HepG2 (cell line): ENCODE measurements around the gene PSKH1. TPM values are rescaled to one million over a fixed set of nuclear protein-coding genes. Genes with fewer than 3 reads are reported as not detected.

Source experiments
- AGO1 ChIP-seq: fragments of 200-400 bp; formaldehyde crosslinking; IDR thresholded peaks from 2 replicates; pipeline ENCODE4 v1.6.1; 2017; ENCODE audit warnings: mild to moderate bottlenecking, low read depth, low read length, moderate library complexity; ENCODE audit not compliant: poor library complexity, severe bottlenecking
- ARNT ChIP-seq: fragments of 450-650 bp; IDR thresholded peaks from 2 replicates; pipeline ENCODE4 v1.6.1; 2017
- ATF4 ChIP-seq, 2 experiments: fragments of 450-650 bp in 1 of 2; sonication (generic) in 1 of 2; formaldehyde crosslinking; IDR thresholded peaks; 2 replicates each; pipeline versions ENCODE4 v1.5.0 to v1.8.0; 2020 to 2022; ENCODE audit warnings: mild to moderate bottlenecking in 1 of 2, missing genetic modification reagents in 1 of 2
- BORCS8-MEF2B ChIP-seq: sonication (generic); formaldehyde crosslinking; IDR thresholded peaks from 2 replicates; pipeline ENCODE4 v1.8.0; 2022; ENCODE audit warnings: mild to moderate bottlenecking, missing genetic modification reagents
- CBFB ChIP-seq: sonication (generic); formaldehyde crosslinking; IDR thresholded peaks from 2 replicates; pipeline ENCODE4 v1.4.0; 2020; ENCODE audit warnings: missing genetic modification reagents
- CBX5 ChIP-seq: sonication (generic); formaldehyde crosslinking; IDR thresholded peaks from 2 replicates; pipeline ENCODE4 v1.4.0; 2020; ENCODE audit warnings: missing genetic modification reagents, borderline replicate concordance
- GATAD2A ChIP-seq: IDR thresholded peaks from 2 replicates; pipeline ENCODE4 v1.6.1; 2016
- IKZF1 ChIP-seq: fragments of 450-650 bp; IDR thresholded peaks from 2 replicates; pipeline ENCODE4 v1.7.1; 2016
- IKZF4 ChIP-seq: sonication (generic); formaldehyde crosslinking; IDR thresholded peaks from 2 replicates; pipeline ENCODE4 v1.5.1; 2020; ENCODE audit warnings: borderline replicate concordance, mild to moderate bottlenecking, low read depth, missing genetic modification reagents; ENCODE audit errors: not compliant biosample characterization
- MAFK ChIP-seq, 2 experiments: IDR thresholded peaks in 1 of 2; conservative IDR thresholded peaks in 1 of 2; 2 replicates each; pipeline ENCODE4 v1.6.1; 2011; ENCODE audit warnings: improper control_type of control experiment in 2 of 2, low read length in 2 of 2
- MBD4 ChIP-seq: IDR thresholded peaks from 2 replicates; pipeline ENCODE4 v1.6.1; 2012; ENCODE audit warnings: low read length, inconsistent platforms, borderline replicate concordance
- NBN ChIP-seq: fragments of 450-650 bp; conservative IDR thresholded peaks from 2 replicates; pipeline ENCODE4 v1.6.1; 2017
- POLR2AphosphoS5 ChIP-seq: IDR thresholded peaks from 2 replicates; pipeline ENCODE4 v1.6.1; 2012; ENCODE audit warnings: low read depth, low read length
- RFX5 ChIP-seq: IDR thresholded peaks from 2 replicates; pipeline ENCODE4 v1.6.1; 2011; ENCODE audit warnings: low read depth, low read length, improper control_type of control experiment
- SALL2 ChIP-seq: sonication (generic); formaldehyde crosslinking; IDR thresholded peaks from 2 replicates; pipeline ENCODE4 v1.8.1; 2023; ENCODE audit warnings: mild to moderate bottlenecking, missing genetic modification reagents, inconsistent platforms
- SMAD3 ChIP-seq: sonication (generic); formaldehyde crosslinking; IDR thresholded peaks from 2 replicates; pipeline ENCODE4 v1.4.0; 2020; ENCODE audit warnings: missing genetic modification reagents
- SRY ChIP-seq: sonication (generic); formaldehyde crosslinking; IDR thresholded peaks from 2 replicates; pipeline ENCODE4 v1.8.0; 2022; ENCODE audit warnings: mild to moderate bottlenecking, missing genetic modification reagents
- TSC22D2 ChIP-seq: sonication (generic); formaldehyde crosslinking; IDR thresholded peaks from 2 replicates; pipeline ENCODE4 v1.5.1; 2020; ENCODE audit warnings: missing genetic modification reagents, mild to moderate bottlenecking, borderline replicate concordance
- WIZ ChIP-seq: sonication (generic); formaldehyde crosslinking; IDR thresholded peaks from 2 replicates; pipeline ENCODE4 v1.5.1; 2020; ENCODE audit warnings: mild to moderate bottlenecking, missing genetic modification reagents
- ZFP82 ChIP-seq: sonication (generic); formaldehyde crosslinking; IDR thresholded peaks from 2 replicates; pipeline ENCODE4 v1.5.1; 2020; ENCODE audit warnings: mild to moderate bottlenecking, missing genetic modification reagents, borderline replicate concordance
- ZMAT5 ChIP-seq: sonication (generic); formaldehyde crosslinking; IDR thresholded peaks from 2 replicates; pipeline ENCODE4 v1.5.0; 2020; ENCODE audit warnings: mild to moderate bottlenecking, low read depth, missing genetic modification reagents, borderline replicate concordance
- ZNF10 ChIP-seq: sonication (generic); formaldehyde crosslinking; IDR thresholded peaks from 2 replicates; pipeline ENCODE4 v1.4.0; 2020; ENCODE audit warnings: mild to moderate bottlenecking, low read depth, missing genetic modification reagents, borderline replicate concordance
- ZNF101 ChIP-seq: sonication (generic); formaldehyde crosslinking; IDR thresholded peaks from 2 replicates; pipeline ENCODE4 v1.4.0; 2020; ENCODE audit warnings: mild to moderate bottlenecking, low read depth, missing genetic modification reagents, borderline replicate concordance
- ZNF24 ChIP-seq: fragments of 450-650 bp; IDR thresholded peaks from 2 replicates; pipeline ENCODE4 v1.6.1; 2017; ENCODE audit warnings: antibody characterized with exemption, mild to moderate bottlenecking
- ZNF3 ChIP-seq: IDR thresholded peaks from 2 replicates; pipeline ENCODE4 v1.7.0; 2017; ENCODE audit warnings: inconsistent platforms
- ZNF430 ChIP-seq: sonication (generic); formaldehyde crosslinking; IDR thresholded peaks from 2 replicates; pipeline ENCODE4 v1.9.0; 2021; ENCODE audit warnings: mild to moderate bottlenecking, missing genetic modification reagents
- ZNF446 ChIP-seq: sonication (generic); formaldehyde crosslinking; IDR thresholded peaks from 2 replicates; pipeline ENCODE4 v1.5.0; 2020; ENCODE audit warnings: mild to moderate bottlenecking, missing genetic modification reagents
- ZNF652 ChIP-seq: IDR thresholded peaks from 2 replicates; pipeline ENCODE4 v1.6.1; 2016; ENCODE audit warnings: low read depth, borderline replicate concordance
- polyA plus RNA-seq, 8 experiments: library from polyadenylated mRNA; depleted of rRNA in 3 of 8; stranded (reverse) in 7 of 8; unstranded in 1 of 8; fragments of >200 nt; fragmentation: Illumina TruSeq in 4 of 8; extraction: Trizol in 4 of 8; gene quantifications; 2 replicates each; pipeline versions ENCODE4 v1.2.1 to v1.2.3, GENCODE V29; 2011 to 2016; ENCODE audit warnings: low read depth in 4 of 8, missing spikeins in 1 of 8, mixed read lengths in 1 of 8; ENCODE audit not compliant: insufficient read depth in 1 of 8
- total RNA-seq, 5 experiments: library from RNA; depleted of rRNA; stranded (reverse); fragments of >200 nt; fragmentation: Illumina TruSeq; extraction: Trizol; gene quantifications; 2 replicates each; pipeline ENCODE4 v1.2.3, GENCODE V29; 2016; ENCODE audit warnings: low read depth in 1 of 5
- TF ChIP-seq, protein P1 (sequence below): fragments of 450-650 bp; IDR thresholded peaks from 2 replicates; pipeline ENCODE4 v1.6.1; 2017
- TF ChIP-seq, protein P2 (sequence below): sonication (generic); formaldehyde crosslinking; IDR thresholded peaks from 2 replicates; pipeline ENCODE4 v1.9.0; 2021; ENCODE audit warnings: missing genetic modification reagents, borderline replicate concordance

Gene PSKH1
- total and polyA plus RNA-seq, 2 of the 13 experiments (the other 11 are each of a cell fraction or from before 2014, with no cell fraction given): 8.4 to 19.1 TPM

- TF ChIP-seq ZMAT5 (CRISPR knock-in tag) (no peak), IKZF4 (no peak), ARNT (no peak), POLR2AphosphoS5 (peak; percentile 26; the same call in 1 of the 2 replicates), CBFB (CRISPR knock-in tag) (no peak), RFX5 (no peak), ZNF652 (no peak), SMAD3 (CRISPR knock-in tag) (no peak), ZNF3 (CRISPR knock-in tag) (no peak), SRY (CRISPR knock-in tag) (no peak), CBX5 (CRISPR knock-in tag) (no peak), ZNF430 (CRISPR knock-in tag) (no peak), WIZ (CRISPR knock-in tag) (no peak), NBN (no peak), ZNF10 (CRISPR knock-in tag) (no peak), TSC22D2 (no peak), MAFK (conservative IDR thresholded peaks at IDR 0.05 in 1 of 2, IDR thresholded peaks at IDR 0.05 in 1 of 2; ENCODE audit: low read length in 2 of 2) (no peak), ATF4 (CRISPR knock-in tag; IDR thresholded peaks at IDR 0.05) (no peak), MBD4 (no peak), ZNF24 (no peak), ZNF101 (CRISPR knock-in tag) (no peak), AGO1 (no peak), SALL2 (CRISPR knock-in tag) (peak; percentile 65), GATAD2A (CRISPR knock-in tag) (no peak), IKZF1 (no peak), BORCS8-MEF2B (CRISPR knock-in tag) (no peak), ZFP82 (no peak), ZNF446 (no peak)
- TF ChIP-seq, protein P1, sequence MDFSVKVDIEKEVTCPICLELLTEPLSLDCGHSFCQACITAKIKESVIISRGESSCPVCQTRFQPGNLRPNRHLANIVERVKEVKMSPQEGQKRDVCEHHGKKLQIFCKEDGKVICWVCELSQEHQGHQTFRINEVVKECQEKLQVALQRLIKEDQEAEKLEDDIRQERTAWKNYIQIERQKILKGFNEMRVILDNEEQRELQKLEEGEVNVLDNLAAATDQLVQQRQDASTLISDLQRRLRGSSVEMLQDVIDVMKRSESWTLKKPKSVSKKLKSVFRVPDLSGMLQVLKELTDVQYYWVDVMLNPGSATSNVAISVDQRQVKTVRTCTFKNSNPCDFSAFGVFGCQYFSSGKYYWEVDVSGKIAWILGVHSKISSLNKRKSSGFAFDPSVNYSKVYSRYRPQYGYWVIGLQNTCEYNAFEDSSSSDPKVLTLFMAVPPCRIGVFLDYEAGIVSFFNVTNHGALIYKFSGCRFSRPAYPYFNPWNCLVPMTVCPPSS: no peak
- TF ChIP-seq, protein P2, sequence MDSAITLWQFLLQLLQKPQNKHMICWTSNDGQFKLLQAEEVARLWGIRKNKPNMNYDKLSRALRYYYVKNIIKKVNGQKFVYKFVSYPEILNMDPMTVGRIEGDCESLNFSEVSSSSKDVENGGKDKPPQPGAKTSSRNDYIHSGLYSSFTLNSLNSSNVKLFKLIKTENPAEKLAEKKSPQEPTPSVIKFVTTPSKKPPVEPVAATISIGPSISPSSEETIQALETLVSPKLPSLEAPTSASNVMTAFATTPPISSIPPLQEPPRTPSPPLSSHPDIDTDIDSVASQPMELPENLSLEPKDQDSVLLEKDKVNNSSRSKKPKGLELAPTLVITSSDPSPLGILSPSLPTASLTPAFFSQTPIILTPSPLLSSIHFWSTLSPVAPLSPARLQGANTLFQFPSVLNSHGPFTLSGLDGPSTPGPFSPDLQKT (CRISPR knock-in tag): no peak
These were observed 48.6 kb downstream of the PSKH1 start (continued) for GRCh38 chr16:67941469-67942199.
